HepG2 (cell line): ENCODE data around the gene GSK3B. TPM values are rescaled to one million over a fixed set of nuclear protein-coding genes. Genes with fewer than 3 reads are reported as not detected.

Source experiments
- ATAD3A ChIP-seq: sonication (generic); formaldehyde crosslinking; IDR thresholded peaks from 2 replicates; pipeline ENCODE4 v1.4.0; 2020; ENCODE audit warnings: missing genetic modification reagents
- BCL3 ChIP-seq: sonication (generic); formaldehyde crosslinking; IDR thresholded peaks from 2 replicates; pipeline ENCODE4 v1.5.1; 2020; ENCODE audit warnings: mild to moderate bottlenecking, missing genetic modification reagents, moderate library complexity
- CBX5 ChIP-seq: sonication (generic); formaldehyde crosslinking; IDR thresholded peaks from 2 replicates; pipeline ENCODE4 v1.4.0; 2020; ENCODE audit warnings: missing genetic modification reagents, borderline replicate concordance
- CENPBD1 ChIP-seq: sonication (generic); formaldehyde crosslinking; IDR thresholded peaks from 2 replicates; pipeline ENCODE4 v1.8.0; 2022; ENCODE audit warnings: missing genetic modification reagents, low read depth, mild to moderate bottlenecking, borderline replicate concordance
- HDAC6 ChIP-seq: fragments of 200-600 bp; sonication (generic); IDR thresholded peaks from 2 replicates; pipeline ENCODE4 v1.7.0; 2017; ENCODE audit warnings: mild to moderate bottlenecking, antibody characterized with exemption, low read length, low read depth
- HMGA1 ChIP-seq: sonication (generic); formaldehyde crosslinking; conservative IDR thresholded peaks from 2 replicates; pipeline ENCODE4 v1.4.0; 2020; ENCODE audit warnings: missing genetic modification reagents
- HMGXB4 ChIP-seq, 2 experiments: sonication (generic) in 1 of 2; formaldehyde crosslinking in 1 of 2; IDR thresholded peaks; 2 replicates each; pipeline versions ENCODE4 v1.4.0 to v1.6.1; 2018 to 2020; ENCODE audit warnings: missing genetic modification reagents in 2 of 2, borderline replicate concordance in 1 of 2, low read depth in 1 of 2, mild to moderate bottlenecking in 1 of 2, missing biosample characterization in 1 of 2
- HNF4A ChIP-seq: sonication (generic); formaldehyde crosslinking; IDR thresholded peaks from 2 replicates; pipeline ENCODE4 v1.4.0; 2020; ENCODE audit warnings: missing genetic modification reagents
- KLF6 ChIP-seq: IDR thresholded peaks from 2 replicates; pipeline ENCODE4 v1.8.0; 2016; ENCODE audit warnings: missing biosample characterization, missing genetic modification reagents
- KMT2B ChIP-seq: IDR thresholded peaks from 2 replicates; pipeline ENCODE4 v1.6.1; 2016; ENCODE audit warnings: missing genetic modification reagents, missing compliant biosample characterization
- MIER3 ChIP-seq: IDR thresholded peaks from 2 replicates; pipeline ENCODE4 v1.6.1; 2016; ENCODE audit warnings: missing compliant biosample characterization, borderline replicate concordance
- NR2F1 ChIP-seq, 2 experiments: fragments of 450-650 bp in 1 of 2; formaldehyde crosslinking in 1 of 2; IDR thresholded peaks; 2 replicates each; pipeline versions ENCODE4 v1.5.0 to v1.6.1; 2016 to 2020; ENCODE audit warnings: mild to moderate bottlenecking in 1 of 2, missing compliant biosample characterization in 1 of 2, missing genetic modification reagents in 1 of 2, moderate library complexity in 1 of 2
- PHF5A ChIP-seq: IDR thresholded peaks from one replicate; pipeline ENCODE4 v1.6.1; 2018; ENCODE audit warnings: low read depth, missing genetic modification reagents; ENCODE audit not compliant: unreplicated experiment
- PHF8 ChIP-seq: sonication (generic); formaldehyde crosslinking; IDR thresholded peaks from 2 replicates; pipeline ENCODE4 v1.5.0; 2020; ENCODE audit warnings: missing genetic modification reagents
- RFXANK ChIP-seq: IDR thresholded peaks from 2 replicates; pipeline ENCODE4 v1.6.1; 2016
- RNF219 ChIP-seq: sonication (generic); formaldehyde crosslinking; IDR thresholded peaks from 2 replicates; pipeline ENCODE4 v1.5.0; 2020; ENCODE audit warnings: mild to moderate bottlenecking, missing genetic modification reagents
- SALL2 ChIP-seq: sonication (generic); formaldehyde crosslinking; IDR thresholded peaks from 2 replicates; pipeline ENCODE4 v1.8.1; 2023; ENCODE audit warnings: mild to moderate bottlenecking, missing genetic modification reagents, inconsistent platforms
- TEF ChIP-seq: sonication (generic); formaldehyde crosslinking; IDR thresholded peaks from 2 replicates; pipeline ENCODE4 v1.5.0; 2020; ENCODE audit warnings: missing genetic modification reagents
- ZKSCAN1 ChIP-seq: fragments of 150-350 bp; IDR thresholded peaks from 2 replicates; pipeline ENCODE4 v1.6.1; 2014; ENCODE audit warnings: low read length
- ZNF235 ChIP-seq: sonication (generic); formaldehyde crosslinking; IDR thresholded peaks from 2 replicates; pipeline ENCODE4 v1.8.1; 2023; ENCODE audit warnings: mild to moderate bottlenecking, missing genetic modification reagents, borderline replicate concordance
- ZNF251 ChIP-seq: sonication (generic); formaldehyde crosslinking; IDR thresholded peaks from 2 replicates; pipeline ENCODE4 v1.9.0; 2021; ENCODE audit warnings: mild to moderate bottlenecking, missing genetic modification reagents
- ZNF549 ChIP-seq: sonication (generic); formaldehyde crosslinking; IDR thresholded peaks from 2 replicates; pipeline ENCODE4 v1.5.0; 2020; ENCODE audit warnings: missing genetic modification reagents
- ZNF556 ChIP-seq: sonication (generic); formaldehyde crosslinking; IDR thresholded peaks from 2 replicates; pipeline ENCODE4 v1.4.0; 2020; ENCODE audit warnings: mild to moderate bottlenecking, missing genetic modification reagents, borderline replicate concordance
- ZNF747 ChIP-seq: sonication (generic); formaldehyde crosslinking; IDR thresholded peaks from 2 replicates; pipeline ENCODE4 v1.8.1; 2023; ENCODE audit warnings: missing genetic modification reagents, mild to moderate bottlenecking, borderline replicate concordance
- polyA plus RNA-seq, 8 experiments: library from polyadenylated mRNA; depleted of rRNA in 3 of 8; stranded (reverse) in 7 of 8; unstranded in 1 of 8; fragments of >200 nt; fragmentation: Illumina TruSeq in 4 of 8; extraction: Trizol in 4 of 8; gene quantifications; 2 replicates each; pipeline versions ENCODE4 v1.2.1 to v1.2.3, GENCODE V29; 2011 to 2016; ENCODE audit warnings: low read depth in 4 of 8, missing spikeins in 1 of 8, mixed read lengths in 1 of 8; ENCODE audit not compliant: insufficient read depth in 1 of 8
- total RNA-seq, 5 experiments: library from RNA; depleted of rRNA; stranded (reverse); fragments of >200 nt; fragmentation: Illumina TruSeq; extraction: Trizol; gene quantifications; 2 replicates each; pipeline ENCODE4 v1.2.3, GENCODE V29; 2016; ENCODE audit warnings: low read depth in 1 of 5

The GSK3B gene
- total and polyA plus RNA-seq, 2 of the 13 experiments (the other 11 are each of a cell fraction or from before 2014, with no cell fraction given): 22.3 to 30.1 TPM

GRCh38 chr3:120095226-120095978 is 1.2 kb upstream of the GSK3B start (continued):
- TF ChIP-seq KMT2B (CRISPR knock-in tag): peak; percentile 72
- no peak for TF ChIP-seq HNF4A (CRISPR knock-in tag)
- TF ChIP-seq MIER3 (CRISPR knock-in tag): 0 out of 2 replicates have a peak, but pooled peaks have one; percentile 64
- TF ChIP-seq ZNF747 (CRISPR knock-in tag): peak; percentile 77
- TF ChIP-seq ZNF235 (CRISPR knock-in tag): peak; percentile 81; the same call in 1 of the 2 replicates
- no peak for TF ChIP-seq HMGA1 (CRISPR knock-in tag)
- no peak; the same call in 1 of the 2 replicates for TF ChIP-seq ZNF251
- peak in 1 of 2 experiments; percentile 32; a peak in 1 of 4 replicates for TF ChIP-seq NR2F1 (CRISPR knock-in tag; IDR thresholded peaks at IDR 0.05)
- TF ChIP-seq ATAD3A (CRISPR knock-in tag): no peak
- peak; percentile 73 for TF ChIP-seq ZNF556 (CRISPR knock-in tag)
- TF ChIP-seq CENPBD1 (CRISPR knock-in tag): no peak
- peak; percentile 93 for TF ChIP-seq PHF8 (CRISPR knock-in tag)
- TF ChIP-seq TEF (CRISPR knock-in tag): 0 out of 2 replicates have a peak, but pooled peaks have one; percentile 63
- TF ChIP-seq BCL3 (CRISPR knock-in tag): peak; percentile 78; the same call in 1 of the 2 replicates
- TF ChIP-seq HMGXB4 (CRISPR knock-in tag; IDR thresholded peaks at IDR 0.05; ENCODE audit: borderline replicate concordance in 1 of 2, low read depth in 1 of 2): peak; percentile 66 to 67; a peak in 3 of 4 replicates
- TF ChIP-seq RNF219: peak; percentile 66; the same call in 1 of the 2 replicates
- TF ChIP-seq SALL2 (CRISPR knock-in tag): 0 out of 2 replicates have a peak, but pooled peaks have one; percentile 10
- no peak for TF ChIP-seq ZKSCAN1
- TF ChIP-seq KLF6 (CRISPR knock-in tag): peak; percentile 86
- TF ChIP-seq ZNF549 (CRISPR knock-in tag): no peak
- TF ChIP-seq PHF5A: no peak
- no peak for TF ChIP-seq HDAC6
- peak; percentile 21 for TF ChIP-seq RFXANK (CRISPR knock-in tag)
- no peak for TF ChIP-seq CBX5
